H1 (cell line): Measurements from ENCODE around the gene TUBGCP6. TPM values are rescaled to one million over a fixed set of nuclear protein-coding genes. Genes with fewer than 3 reads are reported as not detected.

Experiments used
- CTCF ChIA-PET: fragments of 300-600 bp; sonication (Branson Sonifier 250); formaldehyde crosslinking; loops from one replicate; lab custom pipeline; 2021; ENCODE audit not compliant: partially characterized antibody; lab: Charles Lee
- POLR2A ChIA-PET: fragments of 300-600 bp; sonication (Branson Sonifier 250); formaldehyde crosslinking; loops from one replicate; lab custom pipeline; 2021; ENCODE audit warnings: inconsistent platforms; ENCODE audit not compliant: partially characterized antibody; lab: Charles Lee
- DNase-seq, 2 experiments: peaks; one replicate each; pipeline versions ENCODE4 v3.0.0 to v3.0.0-alpha.2; 2010 to 2022; ENCODE audit warnings: low spot score in 2 of 2, low read depth in 1 of 2, mixed read lengths in 1 of 2
- FAIRE-seq: peaks from 2 replicates; lab custom pipeline; 2011; peaks lifted over from hg19 to GRCh38; lab: Jason Lieb, UNC
- H2AFZ ChIP-seq: 2 replicates; pipeline ENCODE4 v1.8.1; 2012; ENCODE audit warnings: low read length, inconsistent platforms
- H2AK5ac ChIP-seq: 2 replicates; pipeline ENCODE4 v1.6.1; 2013; ENCODE audit warnings: low read depth, low read length
- H2BK120ac ChIP-seq: replicated peaks from 2 replicates; pipeline ENCODE3; 2013; ENCODE audit warnings: low read depth, low read length, inconsistent platforms
- H2BK12ac ChIP-seq: 2 replicates; pipeline ENCODE4 v1.6.1; 2013; ENCODE audit warnings: low read depth, low read length
- H2BK15ac ChIP-seq: 2 replicates; pipeline ENCODE4 v1.6.1; 2013; ENCODE audit warnings: low read length
- H2BK20ac ChIP-seq: 2 replicates; pipeline ENCODE4 v1.6.1; 2013; ENCODE audit warnings: low read length
- H2BK5ac ChIP-seq: 2 replicates; pipeline ENCODE4 v1.6.1; 2013; ENCODE audit warnings: low read depth, low read length
- H3K14ac ChIP-seq: 2 replicates; pipeline ENCODE4 v1.6.1; 2013; ENCODE audit warnings: inconsistent platforms; ENCODE audit not compliant: insufficient read length
- H3K18ac ChIP-seq: 2 replicates; pipeline ENCODE4 v1.6.1; 2013; ENCODE audit warnings: low read length; ENCODE audit errors: extremely low read depth
- H3K23ac ChIP-seq: 2 replicates; pipeline ENCODE4 v1.6.1; 2013; ENCODE audit warnings: inconsistent platforms; ENCODE audit not compliant: insufficient read length
- H3K23me2 ChIP-seq: 2 replicates; pipeline ENCODE4 v1.6.1; 2013; ENCODE audit warnings: low read depth, low read length
- H3K27ac ChIP-seq: 2 replicates; pipeline ENCODE4 v1.6.1; 2011; ENCODE audit warnings: low read depth, low read length, inconsistent platforms
- H3K27me3 ChIP-seq, 4 experiments: replicated peaks in 1 of 4; 1 replicate in 1 of 4; 2 replicates in 3 of 4; pipeline versions ENCODE4 v1.6.1 to v1.8.1; 2011 to 2013; ENCODE audit warnings: low read length in 3 of 4, mild to moderate bottlenecking in 3 of 4, inconsistent platforms in 2 of 4, mixed read lengths in 2 of 4, moderate library complexity in 1 of 4; ENCODE audit not compliant: control insufficient read depth in 3 of 4, insufficient read depth in 3 of 4; ENCODE audit errors: extremely low read depth in 1 of 4
- H3K36me3 ChIP-seq, 4 experiments: 2 replicates each; pipeline versions ENCODE4 v1.6.1 to v1.8.1; 2011 to 2013; ENCODE audit warnings: mild to moderate bottlenecking in 4 of 4, low read length in 3 of 4, moderate library complexity in 2 of 4, control low read depth in 1 of 4, inconsistent platforms in 1 of 4; ENCODE audit not compliant: insufficient read depth in 4 of 4, control insufficient read depth in 2 of 4
- H3K4ac ChIP-seq: replicated peaks from 2 replicates; pipeline ENCODE3; 2013; ENCODE audit warnings: low read length, low read depth, mixed read lengths, inconsistent platforms; ENCODE audit not compliant: insufficient read length
- H3K4me1 ChIP-seq, 4 experiments: replicated peaks in 1 of 4; 1 replicate in 1 of 4; 2 replicates in 3 of 4; pipeline versions ENCODE4 v1.6.1 to v1.8.1; 2011 to 2013; ENCODE audit warnings: low read length in 3 of 4, inconsistent platforms in 2 of 4, mixed read lengths in 1 of 4; ENCODE audit not compliant: insufficient read depth in 4 of 4, control insufficient read depth in 3 of 4
- H3K4me2 ChIP-seq, 2 experiments: 2 replicates each; pipeline versions ENCODE4 v1.6.1 to v1.8.1; 2011 to 2013; ENCODE audit warnings: low read depth in 2 of 2, low read length in 2 of 2, control low read depth in 1 of 2, inconsistent platforms in 1 of 2, mild to moderate bottlenecking in 1 of 2; ENCODE audit not compliant: insufficient read depth in 1 of 2
- H3K4me3 ChIP-seq, 4 experiments: fragments of 200-600, 300-600 bp in 1 of 4; sonication (generic), shearing (Covaris generic), sonication (Bioruptor Twin) in 1 of 4; 2 replicates each; pipeline versions ENCODE4 v1.5.1 to v1.8.1; 2011 to 2016; ENCODE audit warnings: low read length in 4 of 4, low read depth in 3 of 4, control low read depth in 2 of 4, inconsistent platforms in 2 of 4, mild to moderate bottlenecking in 2 of 4, mixed read lengths in 1 of 4, moderate library complexity in 1 of 4; ENCODE audit not compliant: insufficient read depth in 2 of 4; ENCODE audit errors: extremely low read depth in 1 of 4
- H3K56ac ChIP-seq: replicated peaks from 2 replicates; pipeline ENCODE3; 2013; ENCODE audit warnings: low read depth, mild to moderate bottlenecking, mixed read lengths, low read length, inconsistent platforms; ENCODE audit not compliant: insufficient read length
- H3K79me1 ChIP-seq: 2 replicates; pipeline ENCODE4 v1.6.1; 2013; ENCODE audit warnings: low read depth, low read length, control low read depth
- H3K79me2 ChIP-seq, 2 experiments: 2 replicates each; pipeline versions ENCODE4 v1.6.1 to v1.8.1; 2012 to 2013; ENCODE audit warnings: low read length in 2 of 2, mild to moderate bottlenecking in 2 of 2, inconsistent platforms in 1 of 2; ENCODE audit not compliant: insufficient read depth in 2 of 2, control insufficient read depth in 1 of 2
- H3K9ac ChIP-seq, 4 experiments: replicated peaks in 1 of 4; 1 replicate in 1 of 4; 2 replicates in 3 of 4; pipeline versions ENCODE4 v1.6.1 to v1.8.1; 2011 to 2013; ENCODE audit warnings: low read depth in 3 of 4, low read length in 3 of 4, control low read depth in 2 of 4, mild to moderate bottlenecking in 2 of 4, moderate library complexity in 2 of 4, inconsistent platforms in 1 of 4; ENCODE audit errors: extremely low read depth in 1 of 4
- H3K9me3 ChIP-seq, 2 experiments: 2 replicates each; pipeline versions ENCODE4 v1.6.1 to v1.8.1; 2012 to 2013; ENCODE audit warnings: mild to moderate bottlenecking in 2 of 2, moderate library complexity in 2 of 2, control low read depth in 1 of 2, inconsistent platforms in 1 of 2, low read depth in 1 of 2, low read length in 1 of 2, mixed read lengths in 1 of 2; ENCODE audit not compliant: insufficient read depth in 2 of 2
- H4K20me1 ChIP-seq, 2 experiments: replicated peaks in 1 of 2; 2 replicates each; pipeline versions ENCODE3 to v1.8.1; 2011 to 2013; ENCODE audit warnings: inconsistent platforms in 2 of 2, low read length in 2 of 2, mild to moderate bottlenecking in 1 of 2; ENCODE audit not compliant: insufficient read depth in 2 of 2, control insufficient read depth in 1 of 2
- H4K5ac ChIP-seq: 2 replicates; pipeline ENCODE4 v1.6.1; 2013; ENCODE audit warnings: low read length, low read depth, mixed read lengths, inconsistent platforms; ENCODE audit not compliant: insufficient read length
- H4K8ac ChIP-seq: 2 replicates; pipeline ENCODE4 v1.8.0; 2013; ENCODE audit warnings: mild to moderate bottlenecking, moderate library complexity, low read length, inconsistent platforms; ENCODE audit not compliant: insufficient read depth; ENCODE audit errors: extremely low read depth
- H4K91ac ChIP-seq: replicated peaks from 2 replicates; pipeline ENCODE3; 2013; ENCODE audit warnings: low read length, mixed read lengths, inconsistent platforms; ENCODE audit not compliant: insufficient read length
- BCL11A ChIP-seq, 2 experiments: IDR thresholded peaks; one replicate each; pipeline ENCODE4 v1.6.1; 2011; ENCODE audit warnings: low read depth in 2 of 2, low read length in 2 of 2, mild to moderate bottlenecking in 2 of 2
- CHD2 ChIP-seq: IDR thresholded peaks from 2 replicates; pipeline ENCODE4 v1.6.1; 2012; ENCODE audit warnings: low read length, improper control_type of control experiment
- FOSL1 ChIP-seq: IDR thresholded peaks from 2 replicates; pipeline ENCODE4 v1.6.1; 2011; ENCODE audit warnings: mild to moderate bottlenecking, low read depth, low read length, moderate library complexity; ENCODE audit not compliant: insufficient read depth
- JUN ChIP-seq: IDR thresholded peaks from 2 replicates; pipeline ENCODE4 v1.6.1; 2011; ENCODE audit warnings: low read depth, mild to moderate bottlenecking, improper control_type of control experiment, low read length
- NRF1 ChIP-seq: IDR thresholded peaks from 2 replicates; pipeline ENCODE4 v1.6.1; 2011; ENCODE audit warnings: mild to moderate bottlenecking, low read depth, low read length, improper control_type of control experiment
- PHF8 ChIP-seq: fragments of 200-600 bp; sonication (generic); conservative IDR thresholded peaks from 2 replicates; pipeline ENCODE4 v1.7.1; 2012; ENCODE audit warnings: low read depth, mild to moderate bottlenecking, inconsistent platforms, low read length, moderate library complexity
- POLR2A ChIP-seq, 2 experiments: IDR thresholded peaks; 1 replicate in 1 of 2; 2 replicates in 1 of 2; pipeline ENCODE4 v1.6.1; 2011; ENCODE audit warnings: low read depth in 2 of 2, low read length in 2 of 2, mild to moderate bottlenecking in 2 of 2; ENCODE audit errors: control extremely low read depth in 1 of 2
- RXRA ChIP-seq: IDR thresholded peaks from 2 replicates; pipeline ENCODE4 v1.6.1; 2011; ENCODE audit warnings: low read depth, mild to moderate bottlenecking, low read length, moderate library complexity; ENCODE audit not compliant: insufficient read depth
- SAP30 ChIP-seq: fragments of 300-600 bp; sonication (generic); IDR thresholded peaks from 2 replicates; pipeline ENCODE4 v1.7.1; 2012; ENCODE audit warnings: low read length, moderate library complexity, mild to moderate bottlenecking, inconsistent platforms; ENCODE audit not compliant: insufficient read depth, insufficient replicate concordance
- SRF ChIP-seq: IDR thresholded peaks from 2 replicates; pipeline ENCODE4 v1.6.1; 2011; ENCODE audit warnings: mild to moderate bottlenecking, low read depth, low read length, moderate library complexity
- TBP ChIP-seq: IDR thresholded peaks from 2 replicates; pipeline ENCODE4 v1.6.1; 2011; ENCODE audit warnings: low read depth, low read length, improper control_type of control experiment
- TEAD4 ChIP-seq: IDR thresholded peaks from 2 replicates; pipeline ENCODE4 v1.6.1; 2012; ENCODE audit warnings: low read depth, low read length, inconsistent platforms, mixed read lengths
- WGBS, 2 experiments: shearing (Covaris generic) in 1 of 2; methylation state at CpG; one replicate each; pipeline versions ENCODE4 v1.1.6 to v1.1.7; 2013 to 2015; ENCODE audit warnings: low lambda C conversion rate in 2 of 2, mixed read lengths in 2 of 2, inconsistent platforms in 1 of 2, low coverage in 1 of 2, missing lambda C conversion rate in 1 of 2; ENCODE audit not compliant: insufficient replicate concordance in 2 of 2, insufficient coverage in 1 of 2, insufficient read length in 1 of 2; ENCODE audit errors: extremely low coverage in 1 of 2, missing lambda C conversion rate in 1 of 2; 5-methylcytosine and 5-hydroxymethylcytosine counted together
- polyA plus RNA-seq, 7 experiments: library from polyadenylated mRNA; depleted of rRNA in 3 of 7; stranded (reverse) in 5 of 7; unstranded in 2 of 7; fragments of >200 nt in 5 of 7; fragments of 200-250 nt in 2 of 7; gene quantifications; 1 replicate in 5 of 7; 2 replicates in 1 of 7; 4 replicates in 1 of 7; pipeline versions ENCODE4 v1.2.1 to v1.2.3, GENCODE V29; 2011 to 2013; ENCODE audit warnings: missing spikeins in 2 of 7, mixed read lengths in 2 of 7
- total RNA-seq: library from RNA; stranded (reverse); fragmentation: NEBNext Ultra II Directional; extraction: Animal tissue kit (Norgen Biotek cat#: 25700); gene quantifications from 2 replicates; pipeline ENCODE4 v1.2.1, GENCODE V29; 2021

The TUBGCP6 gene
- total and polyA plus RNA-seq, 2 of the 8 experiments (the other 6 are each of a cell fraction or from before 2014, with no cell fraction given): 24.2 to 24.7 TPM

- ChIA-PET POLR2A (interaction anchor here (1.0 to 1.3 kb wide), 3 partner anchors 15 to 23 kb away, joined by 3 to 4 read pairs (median 4); partner anchors contain the start of gene PANX2), CTCF (interaction anchor here (0.6 to 1.1 kb wide), 2 partner anchors 20 to 43 kb away, joined by 3 read pairs; no protein-coding TSS in a partner anchor)
- no peaks in the 10 kb centered on the region for H3K36me3 ChIP-seq
- H3K27me3 ChIP-seq: peaks cover 0 to 13% (median 5%) of the 10 kb centered on the region in 4 experiments; a peak in 3 of 7 replicates
- peak within 1 kb of the TSS; percentile 80; the same call in 1 of the 2 replicates for H2BK12ac ChIP-seq
- H2AK5ac ChIP-seq: no peak within 1 kb of the TSS
- H4K5ac ChIP-seq: no peak within 1 kb of the TSS
- WGBS, 2 experiments: 3% methylated on average over 26 of the region's 90 CpGs; no CpG with 5 or more reads in 1 of the 2 experiments
- H3K4me1 ChIP-seq: peaks cover 2 to 25% (median 15%) of the 10 kb centered on the region in 4 experiments; a peak in 6 of 7 replicates
- DNase-seq: peak; percentile 44 to 86
- peak within 1 kb of the TSS; percentile 82 to 99 for H3K4me2 ChIP-seq
- no peak within 1 kb of the TSS for H3K56ac ChIP-seq
- no peak within 1 kb of the TSS; the same call in none of the 2 replicates for H3K18ac ChIP-seq
- H4K91ac ChIP-seq: peak within 1 kb of the TSS; percentile 73
- H3K79me2 ChIP-seq: peaks cover 0 to 4% of the 10 kb centered on the region in 2 experiments; a peak in 1 of 4 replicates
- peaks cover 6% of the 10 kb centered on the region; the same call in 1 of the 2 replicates for H3K79me1 ChIP-seq
- H3K4ac ChIP-seq: no peak within 1 kb of the TSS
- FAIRE-seq: no peak
- no peak within 1 kb of the TSS for H3K14ac ChIP-seq
- H4K20me1 ChIP-seq: peaks cover 12 to 20% of the 10 kb centered on the region in 2 experiments
- H2BK20ac ChIP-seq: 0 out of 2 replicates have a peak within 1 kb of the TSS, but pooled peaks have one; percentile 9
- peak within 1 kb of the TSS; percentile 43; the same call in 1 of the 2 replicates for H4K8ac ChIP-seq
- peak within 1 kb of the TSS; percentile 28 for H2BK120ac ChIP-seq
- peak within 1 kb of the TSS; percentile 53; the same call in 1 of the 2 replicates for H2BK15ac ChIP-seq
- no peak within 1 kb of the TSS for H3K23ac ChIP-seq
- H2BK5ac ChIP-seq: peak within 1 kb of the TSS; percentile 35; the same call in 1 of the 2 replicates
- H3K9ac ChIP-seq: peak within 1 kb of the TSS in 2 of 4 experiments; percentile 30 to 83; a peak in 2 of 7 replicates
- no peaks in the 10 kb centered on the region for H3K9me3 ChIP-seq
- peak within 1 kb of the TSS; percentile 97 for H2AFZ ChIP-seq
- peak within 1 kb of the TSS; percentile 45 to 87 (median 56) for H3K4me3 ChIP-seq
- no peak within 1 kb of the TSS for H3K27ac ChIP-seq
- peaks cover 8% of the 10 kb centered on the region; the same call in 1 of the 2 replicates for H3K23me2 ChIP-seq
- TF ChIP-seq SAP30 (no peak), PHF8 (no peak; the same call in 1 of the 2 replicates), RXRA (no peak), BCL11A (IDR thresholded peaks at IDR 0.05; ENCODE audit: low read depth in 2 of 2, low read length in 2 of 2) (no peak), FOSL1 (peak; percentile 74), CHD2 (no peak), SRF (no peak), POLR2A (IDR thresholded peaks at IDR 0.05; ENCODE audit: control extremely low read depth in 1 of 2, low read depth in 2 of 2, low read length in 2 of 2) (no peak), JUN (no peak), TBP (no peak), NRF1 (no peak), TEAD4 (no peak)
These were observed 59.3 kb downstream of the TUBGCP6 start, which contains the start of gene TRABD for GRCh38 chr22:50185375-50186087. Gene TRABD (plus strand): TSS chr22:50185913. CDS start chr22:50193061, 7,148 bp downstream.
